B cell (primary cell): ENCODE results near the gene RABGGTB. TPM values are rescaled to one million over a fixed set of nuclear protein-coding genes. Genes with fewer than 3 reads are reported as not detected.

Source experiments
- ATAC-seq: fragments of 200-7000 bp; cut with Tn5 transposase; one replicate; pipeline ENCODE4 v1.10.0; 2021; ENCODE audit warnings: low read depth, mild to moderate bottlenecking, moderate number of reproducible peaks, moderate library complexity
- CTCF ChIA-PET: fragments of 350-600 bp; sonication (Branson Sonifier 250); formaldehyde crosslinking; loops from one replicate; lab custom pipeline; 2021; ENCODE audit warnings: antibody characterized with exemption, inconsistent platforms; lab: Charles Lee
- POLR2A ChIA-PET: fragments of 350-600 bp; sonication (Branson Sonifier 250); formaldehyde crosslinking; loops from one replicate; lab custom pipeline; 2021; ENCODE audit warnings: antibody characterized with exemption; lab: Charles Lee
- DNase-seq: peaks from one replicate; pipeline ENCODE4 v3.0.0; 2013
- H2AFZ ChIP-seq: 2 replicates; pipeline ENCODE4 v1.6.1; 2012; ENCODE audit warnings: mild to moderate bottlenecking, low read depth, low read length; ENCODE audit not compliant: insufficient read depth, poor library complexity, severe bottlenecking
- H3K27ac ChIP-seq, 2 donors: 1 replicate in 1 of 2; 2 replicates in 1 of 2; pipeline ENCODE4 v1.5.1; 2012 to 2013; ENCODE audit warnings: low read length in 2 of 2, mild to moderate bottlenecking in 2 of 2, moderate library complexity in 1 of 2
- H3K27me3 ChIP-seq, 4 experiments: fragments of 200-600 bp in 1 of 4; sonication (generic) in 1 of 4; replicated peaks in 1 of 4; 1 replicate in 2 of 4; 2 replicates in 2 of 4; pipeline versions ENCODE4 v1.6.1 to v1.7.0; 2013 to 2016; ENCODE audit warnings: low read length in 3 of 4, mild to moderate bottlenecking in 2 of 4, mixed read lengths in 1 of 4, moderate library complexity in 1 of 4; ENCODE audit not compliant: insufficient read depth in 4 of 4, control insufficient read depth in 3 of 4; ENCODE audit errors: control extremely low read depth in 1 of 4
- H3K36me3 ChIP-seq, 2 experiments: replicated peaks in 1 of 2; 1 replicate in 1 of 2; 2 replicates in 1 of 2; pipeline versions ENCODE4 v1.6.1 to v1.7.1; 2013; ENCODE audit warnings: low read length in 1 of 2; ENCODE audit not compliant: insufficient read depth in 2 of 2, control insufficient read depth in 1 of 2; ENCODE audit errors: control extremely low read depth in 1 of 2, extremely low read depth in 1 of 2
- H3K4me1 ChIP-seq, 2 donors: fragments of 200-600 bp in 1 of 2; sonication (generic) in 1 of 2; 1 replicate in 1 of 2; 2 replicates in 1 of 2; pipeline versions ENCODE4 v1.5.1 to v1.6.1; 2013 to 2017; ENCODE audit warnings: low read length in 2 of 2; ENCODE audit not compliant: control insufficient read depth in 2 of 2, insufficient read depth in 2 of 2
- H3K4me2 ChIP-seq: replicated peaks from 2 replicates; pipeline ENCODE3; 2012; ENCODE audit warnings: mild to moderate bottlenecking, low read depth, low read length; ENCODE audit not compliant: poor library complexity, severe bottlenecking
- H3K4me3 ChIP-seq, 5 experiments: fragments of 200-600 bp in 1 of 5; sonication (generic) in 1 of 5; 1 replicate in 3 of 5; 2 replicates in 2 of 5; pipeline versions ENCODE4 v1.5.1 to v1.7.0; 2011 to 2016; ENCODE audit warnings: low read length in 4 of 5, mild to moderate bottlenecking in 4 of 5, low read depth in 2 of 5, control low read depth in 1 of 5, moderate library complexity in 1 of 5; ENCODE audit not compliant: insufficient read depth in 1 of 5; ENCODE audit errors: control extremely low read depth in 1 of 5, extremely low read depth in 1 of 5
- H3K79me2 ChIP-seq: fragments of 200-600 bp; sonication (generic); one replicate; pipeline ENCODE4 v1.6.0; 2016; ENCODE audit warnings: low read length; ENCODE audit not compliant: control insufficient read depth, insufficient read depth
- H3K9ac ChIP-seq: fragments of 200-600 bp; sonication (generic); 2 replicates; pipeline ENCODE4 v1.6.1; 2017; ENCODE audit warnings: mild to moderate bottlenecking, low read length, moderate library complexity
- H3K9me3 ChIP-seq, 3 donors: one replicate each; pipeline versions ENCODE4 v1.6.1 to v1.7.1; 2013; ENCODE audit warnings: low read length in 2 of 3; ENCODE audit not compliant: control insufficient read depth in 2 of 3, insufficient read depth in 1 of 3; ENCODE audit errors: control extremely low read depth in 1 of 3
- H4K20me1 ChIP-seq: 2 replicates; pipeline ENCODE4 v1.6.0; 2012; ENCODE audit warnings: mild to moderate bottlenecking, low read length; ENCODE audit not compliant: insufficient read depth, control insufficient read depth, poor library complexity, severe bottlenecking
- H3K27ac Mint-ChIP-seq: one replicate; pipeline ENCODE4 v1.8.0; 2021; ENCODE audit warnings: mixed read lengths
- H3K27me3 Mint-ChIP-seq: one replicate; pipeline ENCODE4 v1.8.0; 2021; ENCODE audit warnings: mixed read lengths
- H3K4me1 Mint-ChIP-seq: one replicate; pipeline ENCODE4 v1.8.0; 2021; ENCODE audit warnings: mixed read lengths
- H3K4me3 Mint-ChIP-seq: one replicate; pipeline ENCODE4 v1.8.0; 2021; ENCODE audit warnings: mixed read lengths
- H3K9me3 Mint-ChIP-seq: one replicate; pipeline ENCODE4 v1.8.0; 2022; ENCODE audit warnings: mixed read lengths; ENCODE audit not compliant: insufficient read depth
- EZH2 ChIP-seq: IDR thresholded peaks from 2 replicates; pipeline ENCODE4 v1.6.1; 2012; ENCODE audit warnings: borderline replicate concordance, low read depth, mild to moderate bottlenecking, moderate library complexity, low read length; ENCODE audit not compliant: insufficient read depth, poor library complexity, severe bottlenecking
- WGBS: methylation state at CpG from one replicate; pipeline ENCODE4 v1.1.5; 2013; ENCODE audit warnings: missing lambda C conversion rate; ENCODE audit not compliant: insufficient coverage; 5-methylcytosine and 5-hydroxymethylcytosine counted together
- intact Hi-C: fragments of 100-400 bp; cut with micrococcal nuclease; formaldehyde crosslinking; loops from one replicate; pipeline ENCODE4 v1.10.0; 2022
- polyA plus RNA-seq: library from polyadenylated mRNA; depleted of rRNA; stranded (reverse); fragments of >200 nt; gene quantifications from 2 replicates; pipeline ENCODE4 v1.2.3, GENCODE V29; 2012
- total RNA-seq, 2 donors: library from RNA; stranded (reverse); fragments of 120-200 nt in 1 of 2; gene quantifications; 1 replicate in 1 of 2; 2 replicates in 1 of 2; pipeline versions ENCODE4 v1.2.3 to v1.2.4, GENCODE V29; 2013 to 2022
- TF ChIP-seq, protein P1 (sequence below): fragments of 200-600 bp; IDR thresholded peaks from one replicate; pipeline ENCODE4 v1.8.0; 2022; ENCODE audit warnings: antibody characterized with exemption, mild to moderate bottlenecking

Gene RABGGTB
- total and polyA plus RNA-seq, 2 donors (not counting 1 experiment from before 2014, with no cell fraction given) = 94.1 to 134 TPM

DNA sequence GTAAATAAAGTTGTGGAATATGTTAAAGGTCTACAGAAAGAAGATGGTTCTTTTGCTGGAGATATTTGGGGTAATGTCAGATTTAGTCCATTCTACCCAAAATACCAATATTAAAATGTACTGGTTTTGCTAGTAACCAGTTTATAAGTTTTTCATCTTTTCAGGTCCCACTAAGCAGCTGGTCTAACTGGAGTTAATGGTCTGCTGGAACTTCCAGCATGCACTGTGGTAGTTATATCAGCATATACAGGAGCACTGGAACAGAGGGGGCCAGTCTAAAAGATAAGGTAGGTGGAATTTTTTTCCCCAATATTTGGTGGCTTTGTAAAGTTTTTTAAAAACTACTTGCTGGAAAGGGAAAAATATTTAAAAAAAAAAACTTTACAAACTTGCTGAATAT is 3.9 kb downstream of the RABGGTB start:
- no peaks in the 10 kb centered on the region for H3K9me3 Mint-ChIP-seq
- H3K4me3 ChIP-seq = no peak overlapping the region
- ATAC-seq (no peak), DNase-seq (no peak)
- H3K27me3 Mint-ChIP-seq = no peaks in the 10 kb centered on the region
- H3K36me3 ChIP-seq = peaks cover 4 to 70% of the 10 kb centered on the region in 2 experiments
- H3K9me3 ChIP-seq = no peaks in the 10 kb centered on the region
- H3K4me3 Mint-ChIP-seq = no peak overlapping the region
- peak overlapping the region; percentile 89 for H3K4me2 ChIP-seq
- peaks cover 74% of the 10 kb centered on the region for H4K20me1 ChIP-seq
- no peak overlapping the region for H3K27ac Mint-ChIP-seq
- H3K79me2 ChIP-seq = peaks cover 43% of the 10 kb centered on the region
- H2AFZ ChIP-seq = no peak overlapping the region
- ChIA-PET CTCF (no interaction called here), POLR2A (no interaction called here)
- peaks cover 55% of the 10 kb centered on the region for H3K4me1 Mint-ChIP-seq
- no peak for TF ChIP-seq EZH2
- TF ChIP-seq, protein P1, sequence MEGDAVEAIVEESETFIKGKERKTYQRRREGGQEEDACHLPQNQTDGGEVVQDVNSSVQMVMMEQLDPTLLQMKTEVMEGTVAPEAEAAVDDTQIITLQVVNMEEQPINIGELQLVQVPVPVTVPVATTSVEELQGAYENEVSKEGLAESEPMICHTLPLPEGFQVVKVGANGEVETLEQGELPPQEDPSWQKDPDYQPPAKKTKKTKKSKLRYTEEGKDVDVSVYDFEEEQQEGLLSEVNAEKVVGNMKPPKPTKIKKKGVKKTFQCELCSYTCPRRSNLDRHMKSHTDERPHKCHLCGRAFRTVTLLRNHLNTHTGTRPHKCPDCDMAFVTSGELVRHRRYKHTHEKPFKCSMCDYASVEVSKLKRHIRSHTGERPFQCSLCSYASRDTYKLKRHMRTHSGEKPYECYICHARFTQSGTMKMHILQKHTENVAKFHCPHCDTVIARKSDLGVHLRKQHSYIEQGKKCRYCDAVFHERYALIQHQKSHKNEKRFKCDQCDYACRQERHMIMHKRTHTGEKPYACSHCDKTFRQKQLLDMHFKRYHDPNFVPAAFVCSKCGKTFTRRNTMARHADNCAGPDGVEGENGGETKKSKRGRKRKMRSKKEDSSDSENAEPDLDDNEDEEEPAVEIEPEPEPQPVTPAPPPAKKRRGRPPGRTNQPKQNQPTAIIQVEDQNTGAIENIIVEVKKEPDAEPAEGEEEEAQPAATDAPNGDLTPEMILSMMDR = no peak
- H3K27ac ChIP-seq = peak overlapping the region in 1 of 2 donors; percentile 90
- peaks cover 42 to 43% of the 10 kb centered on the region in 2 donors for H3K4me1 ChIP-seq
- H3K27me3 ChIP-seq = no peaks in the 10 kb centered on the region
- no peak overlapping the region for H3K9ac ChIP-seq
- intact Hi-C loops = loop anchor here (5.0 kb wide), 3 partner anchors 38 to 1593 kb away; partner anchors contain the start of genes FPGT and LRRIQ3

DNA sequence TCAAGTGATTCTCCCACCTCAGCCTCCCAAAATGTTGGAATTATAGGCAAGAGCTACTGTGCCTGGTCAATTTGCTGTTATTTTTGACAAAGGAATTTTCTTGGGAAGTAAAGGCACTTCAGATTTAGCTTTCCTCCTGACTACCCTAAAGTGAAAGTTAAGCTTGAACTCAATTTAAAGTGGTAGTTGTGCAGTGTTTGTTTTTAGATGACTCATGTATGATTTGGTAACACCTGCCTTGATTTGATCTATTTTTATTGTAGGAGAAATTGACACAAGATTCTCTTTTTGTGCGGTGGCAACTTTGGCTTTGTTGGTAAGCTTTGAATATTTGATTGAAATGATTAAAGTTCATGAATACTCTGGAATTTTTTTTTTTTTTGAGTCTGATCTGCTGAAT is 5.0 kb downstream of the RABGGTB start:
- Mint-ChIP-seq H3K9me3 (no peaks in the 10 kb centered on the region), H3K27me3 (no peaks in the 10 kb centered on the region), H3K4me3 (peak overlapping the region; percentile 18), H3K4me1 (peaks cover 49% of the 10 kb centered on the region), H3K27ac (no peak overlapping the region)
- no peak overlapping the region for H3K4me3 ChIP-seq
- H3K4me2 ChIP-seq = no peak overlapping the region
- H2AFZ ChIP-seq = no peak overlapping the region
- POLR2A ChIA-PET = interaction anchor here (0.7 kb wide), 1 partner anchor 158 kb away, joined by 4 read pairs; no protein-coding TSS in a partner anchor
- H3K4me1 ChIP-seq = peaks cover 35 to 36% of the 10 kb centered on the region in 2 donors
- peaks cover 74% of the 10 kb centered on the region for H4K20me1 ChIP-seq
- whole genome bisulfite sequencing = no CpG with 5 or more reads among the region's 1 CpG
- DNase-seq (no peak), ATAC-seq (no peak)
- peaks cover 42% of the 10 kb centered on the region for H3K79me2 ChIP-seq
- peak overlapping the region in 1 of 2 donors; percentile 40 for H3K27ac ChIP-seq
- TF ChIP-seq, protein P1 = no peak
- TF ChIP-seq EZH2 = no peak
- no peaks in the 10 kb centered on the region for H3K27me3 ChIP-seq
- peaks cover 4 to 77% of the 10 kb centered on the region in 2 experiments for H3K36me3 ChIP-seq
- CTCF ChIA-PET = no interaction called here
- no peak overlapping the region for H3K9ac ChIP-seq
- H3K9me3 ChIP-seq = no peaks in the 10 kb centered on the region
- intact Hi-C loops = no loop called here
